Measurements from ENCODE around the gene MRPL14.

Gene MRPL14

GRCh38 chr6:44116641-44117382 lies 10.4 kb downstream of the MRPL14 start:
- H3K4me3 Mint-ChIP-seq: no peak overlapping the region
- peaks cover 37% of the 10 kb centered on the region for H3K4me1 Mint-ChIP-seq
- H3K27ac Mint-ChIP-seq: peak overlapping the region; percentile 68

GRCh38 chr6:44115866-44116265 lies 11.4 kb downstream of the MRPL14 start:
- no peak for TF ChIP-seq CTCF (IDR thresholded peaks at IDR 0.05)
- H3K4me1 Mint-ChIP-seq: peaks cover 34% of the 10 kb centered on the region
- H3K9me3 Mint-ChIP-seq: no peaks in the 10 kb centered on the region
- peaks cover 48% of the 10 kb centered on the region for H3K36me3 Mint-ChIP-seq (ENCODE audit: low read depth)
- no peak overlapping the region for H3K27ac Mint-ChIP-seq
- H3K27me3 Mint-ChIP-seq (ENCODE audit: low read depth, poor library complexity): no peaks in the 10 kb centered on the region
- no peak for DNase-seq
- no peak overlapping the region for H3K4me3 Mint-ChIP-seq

More at GRCh38 chr6:44116641-44117382, 10.4 kb downstream of the MRPL14 start:
- peaks cover 38% of the 10 kb centered on the region for H3K36me3 Mint-ChIP-seq (ENCODE audit: low read depth)
- H3K27me3 Mint-ChIP-seq (ENCODE audit: low read depth, poor library complexity): no peaks in the 10 kb centered on the region
- H3K9me3 Mint-ChIP-seq: no peaks in the 10 kb centered on the region
- DNase-seq: no peak
- TF ChIP-seq CTCF (IDR thresholded peaks at IDR 0.05): no peak

- Mint-ChIP-seq H3K27ac (no peak overlapping the region), H3K36me3 (ENCODE audit: low read depth) (peaks cover 66% of the 10 kb centered on the region), H3K4me3 (no peak overlapping the region), H3K27me3 (ENCODE audit: low read depth, poor library complexity) (no peaks in the 10 kb centered on the region), H3K4me1 (peaks cover 38% of the 10 kb centered on the region), H3K9me3 (no peaks in the 10 kb centered on the region)
- peak; percentile 6 for TF ChIP-seq CTCF (IDR thresholded peaks at IDR 0.05)
- DNase-seq: no peak
Measured at GRCh38 chr6:44113414-44113813, 13.8 kb downstream of the MRPL14 start.

GRCh38 chr6:44111434-44112417 lies 15.5 kb downstream of the MRPL14 start:
- peak overlapping the region; percentile 33 for H3K27ac Mint-ChIP-seq
- no peaks in the 10 kb centered on the region for H3K9me3 Mint-ChIP-seq
- H3K27me3 Mint-ChIP-seq (ENCODE audit: low read depth, poor library complexity): no peaks in the 10 kb centered on the region
- DNase-seq: no peak
- H3K36me3 Mint-ChIP-seq (ENCODE audit: low read depth): peaks cover 79% of the 10 kb centered on the region
- H3K4me1 Mint-ChIP-seq: peaks cover 27% of the 10 kb centered on the region
- no peak overlapping the region for H3K4me3 Mint-ChIP-seq
- no peak for TF ChIP-seq CTCF (IDR thresholded peaks at IDR 0.05)

- no peaks in the 10 kb centered on the region for H3K27me3 Mint-ChIP-seq (ENCODE audit: low read depth, poor library complexity)
- H3K27ac Mint-ChIP-seq: peak overlapping the region; percentile 33
- H3K4me1 Mint-ChIP-seq: peaks cover 22% of the 10 kb centered on the region
- no peaks in the 10 kb centered on the region for H3K9me3 Mint-ChIP-seq
- peaks cover 83% of the 10 kb centered on the region for H3K36me3 Mint-ChIP-seq (ENCODE audit: low read depth)
- no peak overlapping the region for H3K4me3 Mint-ChIP-seq
- TF ChIP-seq CTCF (IDR thresholded peaks at IDR 0.05): no peak
- DNase-seq: no peak
Measured at GRCh38 chr6:44110966-44111365, 16.3 kb downstream of the MRPL14 start.
